GM21717 (cell line): Measurements from ENCODE around the gene TMEM9.

ENCODE experiments used
- ATAC-seq: cut with Tn5 transposase; IDR thresholded peaks from one replicate; pipeline ENCODE4 v1.9.1; 2021; ENCODE audit warnings: mild to moderate bottlenecking, moderate library complexity; ENCODE audit not compliant: unreplicated experiment

Gene TMEM9

GRCh38 chr1:201088395-201088794, 65.9 kb downstream of the TMEM9 start:
- no peak for ATAC-seq

GRCh38 chr1:201085902-201086735, 68.2 kb downstream of the TMEM9 start:
- no peak for ATAC-seq
